Body of pancreas (tissue), 4 donors: ENCODE data around the gene TPP1.

ENCODE experiments used
- POLR2A ChIP-seq, 3 donors: fragments of 450-650 bp; IDR thresholded peaks; one replicate each; pipeline ENCODE4 v1.6.1; 2016; ENCODE audit warnings: antibody characterized with exemption in 3 of 3, mild to moderate bottlenecking in 2 of 3
- TF ChIP-seq, protein P1 (sequence below), 7 experiments: fragments of 450-650 bp in 4 of 7; fragments of 200-600 bp in 3 of 7; sonication (generic) in 3 of 7; IDR thresholded peaks; one replicate each; pipeline ENCODE4 v1.5.1; 2016 to 2019; ENCODE audit warnings: antibody characterized with exemption in 7 of 7

GRCh38 chr11:6604790-6605189 lies 14.4 kb downstream of the TPP1 start:
- TF ChIP-seq, protein P1, sequence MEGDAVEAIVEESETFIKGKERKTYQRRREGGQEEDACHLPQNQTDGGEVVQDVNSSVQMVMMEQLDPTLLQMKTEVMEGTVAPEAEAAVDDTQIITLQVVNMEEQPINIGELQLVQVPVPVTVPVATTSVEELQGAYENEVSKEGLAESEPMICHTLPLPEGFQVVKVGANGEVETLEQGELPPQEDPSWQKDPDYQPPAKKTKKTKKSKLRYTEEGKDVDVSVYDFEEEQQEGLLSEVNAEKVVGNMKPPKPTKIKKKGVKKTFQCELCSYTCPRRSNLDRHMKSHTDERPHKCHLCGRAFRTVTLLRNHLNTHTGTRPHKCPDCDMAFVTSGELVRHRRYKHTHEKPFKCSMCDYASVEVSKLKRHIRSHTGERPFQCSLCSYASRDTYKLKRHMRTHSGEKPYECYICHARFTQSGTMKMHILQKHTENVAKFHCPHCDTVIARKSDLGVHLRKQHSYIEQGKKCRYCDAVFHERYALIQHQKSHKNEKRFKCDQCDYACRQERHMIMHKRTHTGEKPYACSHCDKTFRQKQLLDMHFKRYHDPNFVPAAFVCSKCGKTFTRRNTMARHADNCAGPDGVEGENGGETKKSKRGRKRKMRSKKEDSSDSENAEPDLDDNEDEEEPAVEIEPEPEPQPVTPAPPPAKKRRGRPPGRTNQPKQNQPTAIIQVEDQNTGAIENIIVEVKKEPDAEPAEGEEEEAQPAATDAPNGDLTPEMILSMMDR (IDR thresholded peaks at IDR 0.05): no peak
- no peak for TF ChIP-seq POLR2A (IDR thresholded peaks at IDR 0.05)
